K562 (cell line): ENCODE data around the gene STK17A. TPM values are rescaled to one million over a fixed set of nuclear protein-coding genes. Genes with fewer than 3 reads are reported as not detected.

Experiments used
- E2F1 ChIP-seq: sonication (generic); formaldehyde crosslinking; IDR thresholded peaks from 2 replicates; pipeline ENCODE4 v1.8.1; 2023; ENCODE audit warnings: mild to moderate bottlenecking, missing genetic modification reagents, moderate library complexity
- EP300 ChIP-seq: IDR thresholded peaks from 2 replicates; pipeline ENCODE4 v1.6.1; 2012; ENCODE audit warnings: low read length, improper control_type of control experiment
- HDAC6 ChIP-seq: IDR thresholded peaks from 2 replicates; pipeline ENCODE4 v1.6.1; 2012; ENCODE audit warnings: low read depth, mild to moderate bottlenecking, control low read depth, inconsistent platforms, low read length, moderate library complexity
- MAZ ChIP-seq, 2 experiments: fragments of 450-650 bp in 1 of 2; sonication (generic) in 1 of 2; formaldehyde crosslinking; IDR thresholded peaks in 1 of 2; conservative IDR thresholded peaks in 1 of 2; 2 replicates each; pipeline versions ENCODE4 v1.4.0 to v1.5.0; 2020; ENCODE audit warnings: mild to moderate bottlenecking in 1 of 2, missing genetic modification reagents in 1 of 2
- SMARCE1 ChIP-seq: fragments of 450-650 bp; IDR thresholded peaks from 2 replicates; pipeline ENCODE4 v1.7.1; 2016; ENCODE audit warnings: mild to moderate bottlenecking
- TAL1 ChIP-seq: fragments of 450-650 bp; IDR thresholded peaks from 2 replicates; pipeline ENCODE4 v1.6.1; 2016; ENCODE audit warnings: mild to moderate bottlenecking
- ZBTB11 ChIP-seq, 3 experiments: fragments of 200-800 bp in 1 of 3; fragments of 250-450 bp in 1 of 3; fragments of 450-650 bp in 1 of 3; sonication (Bioruptor Pico) in 1 of 3; sonication (Bioruptor generic) in 1 of 3; formaldehyde crosslinking in 1 of 3; IDR thresholded peaks; 2 replicates each; pipeline versions ENCODE4 v1.6.1 to v1.8.0; 2016 to 2022; ENCODE audit warnings: mild to moderate bottlenecking in 2 of 3, missing genetic modification characterization in 2 of 3, missing compliant biosample characterization in 1 of 3, moderate library complexity in 1 of 3
- polyA plus RNA-seq, 8 experiments: library from polyadenylated mRNA; depleted of rRNA in 4 of 8; stranded (reverse) in 5 of 8; unstranded in 3 of 8; fragments of >200 nt; fragmentation: Nextera tagmentation in 2 of 8; fragmentation: Illumina TruSeq in 1 of 8; extraction: Ambion mirVana in 2 of 8; extraction: Trizol in 1 of 8; gene quantifications; 2 replicates each; pipeline versions ENCODE4 v1.2.1 to v1.2.3, GENCODE V29; 2011 to 2014; ENCODE audit warnings: inconsistent platforms in 1 of 8, missing spikeins in 1 of 8
- total RNA-seq, 7 experiments: library from RNA; depleted of rRNA in 6 of 7; stranded (reverse); fragments of >200 nt in 6 of 7; fragmentation: Illumina TruSeq in 2 of 7; extraction: Trizol in 2 of 7; gene quantifications; 2 replicates each; pipeline versions ENCODE4 v1.2.1 to v1.2.3, GENCODE V29; 2011 to 2021; ENCODE audit warnings: low replicate concordance in 1 of 7
- TF ChIP-seq, protein P1 (sequence below): fragments of 450-650 bp; IDR thresholded peaks from 2 replicates; pipeline ENCODE4 v1.6.1; 2017; ENCODE audit warnings: antibody characterized with exemption, mild to moderate bottlenecking

Gene STK17A
- total and polyA plus RNA-seq, 9 of the 15 experiments (the other 6 are each of a cell fraction or from before 2014, with no cell fraction given), result 3.4 to 16.3 (median 13.2) TPM

- 0 out of 6 replicates have a peak, but pooled peaks of 1 of the 3 experiments have one; percentile 44 for TF ChIP-seq ZBTB11 (CRISPR knock-in tag; IDR thresholded peaks at IDR 0.05)
- TF ChIP-seq MAZ (CRISPR knock-in tag; conservative IDR thresholded peaks at IDR 0.05 in 1 of 2, IDR thresholded peaks at IDR 0.05 in 1 of 2), result peak; percentile 13 to 50; a peak in 1 of 4 replicates
- TF ChIP-seq, protein P1, sequence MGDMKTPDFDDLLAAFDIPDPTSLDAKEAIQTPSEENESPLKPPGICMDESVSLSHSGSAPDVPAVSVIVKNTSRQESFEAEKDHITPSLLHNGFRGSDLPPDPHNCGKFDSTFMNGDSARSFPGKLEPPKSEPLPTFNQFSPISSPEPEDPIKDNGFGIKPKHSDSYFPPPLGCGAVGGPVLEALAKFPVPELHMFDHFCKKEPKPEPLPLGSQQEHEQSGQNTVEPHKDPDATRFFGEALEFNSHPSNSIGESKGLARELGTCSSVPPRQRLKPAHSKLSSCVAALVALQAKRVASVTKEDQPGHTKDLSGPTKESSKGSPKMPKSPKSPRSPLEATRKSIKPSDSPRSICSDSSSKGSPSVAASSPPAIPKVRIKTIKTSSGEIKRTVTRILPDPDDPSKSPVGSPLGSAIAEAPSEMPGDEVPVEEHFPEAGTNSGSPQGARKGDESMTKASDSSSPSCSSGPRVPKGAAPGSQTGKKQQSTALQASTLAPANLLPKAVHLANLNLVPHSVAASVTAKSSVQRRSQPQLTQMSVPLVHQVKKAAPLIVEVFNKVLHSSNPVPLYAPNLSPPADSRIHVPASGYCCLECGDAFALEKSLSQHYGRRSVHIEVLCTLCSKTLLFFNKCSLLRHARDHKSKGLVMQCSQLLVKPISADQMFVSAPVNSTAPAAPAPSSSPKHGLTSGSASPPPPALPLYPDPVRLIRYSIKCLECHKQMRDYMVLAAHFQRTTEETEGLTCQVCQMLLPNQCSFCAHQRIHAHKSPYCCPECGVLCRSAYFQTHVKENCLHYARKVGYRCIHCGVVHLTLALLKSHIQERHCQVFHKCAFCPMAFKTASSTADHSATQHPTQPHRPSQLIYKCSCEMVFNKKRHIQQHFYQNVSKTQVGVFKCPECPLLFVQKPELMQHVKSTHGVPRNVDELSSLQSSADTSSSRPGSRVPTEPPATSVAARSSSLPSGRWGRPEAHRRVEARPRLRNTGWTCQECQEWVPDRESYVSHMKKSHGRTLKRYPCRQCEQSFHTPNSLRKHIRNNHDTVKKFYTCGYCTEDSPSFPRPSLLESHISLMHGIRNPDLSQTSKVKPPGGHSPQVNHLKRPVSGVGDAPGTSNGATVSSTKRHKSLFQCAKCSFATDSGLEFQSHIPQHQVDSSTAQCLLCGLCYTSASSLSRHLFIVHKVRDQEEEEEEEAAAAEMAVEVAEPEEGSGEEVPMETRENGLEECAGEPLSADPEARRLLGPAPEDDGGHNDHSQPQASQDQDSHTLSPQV, result 0 out of 2 replicates have a peak, but pooled peaks have one; percentile 29
- TF ChIP-seq E2F1 (CRISPR knock-in tag), result no peak
- TF ChIP-seq HDAC6, result no peak
- peak; percentile 84 for TF ChIP-seq TAL1
- peak; percentile 64; the same call in 1 of the 2 replicates for TF ChIP-seq EP300
- peak; percentile 92 for TF ChIP-seq SMARCE1
- TF ChIP-seq, all 486 proteins: peak for 73
Measured at GRCh38 chr7:43577485-43577951, 5.4 kb upstream of the STK17A start (continued).
